Prostate gland (tissue), 2 donors: ENCODE measurements around the gene CDC42SE1.

Experiments used
- CTCF ChIP-seq, 4 experiments: fragments of 200-600 bp in 2 of 4; fragments of 450-650 bp in 2 of 4; sonication (generic) in 2 of 4; IDR thresholded peaks; 1 replicate in 3 of 4; 2 replicates in 1 of 4; pipeline ENCODE4 v1.5.1; 2016 to 2019; ENCODE audit warnings: antibody characterized with exemption in 4 of 4, mild to moderate bottlenecking in 2 of 4, moderate library complexity in 2 of 4
- POLR2AphosphoS5 ChIP-seq: sonication (generic); formaldehyde crosslinking; IDR thresholded peaks from one replicate; pipeline ENCODE4 v1.6.1; 2017; ENCODE audit warnings: antibody characterized with exemption

- TF ChIP-seq POLR2AphosphoS5: peak; percentile 88
- peak; percentile 73 to 96 (median 86) for TF ChIP-seq CTCF (IDR thresholded peaks at IDR 0.05)
These were observed at the start of gene CDC42SE1 for GRCh38 chr1:151059109-151060006.
